CD4-positive, CD25-positive, alpha-beta regulatory T cell (primary cell): ENCODE results near the gene STAB2. TPM values are rescaled to one million over a fixed set of nuclear protein-coding genes. Genes with fewer than 3 reads are reported as not detected.

Experiments used
- ATAC-seq, 2 donors: fragments of 150-1000 bp; cut with Tn5 transposase; one replicate each; pipeline ENCODE4 v1.10.0; 2021; ENCODE audit warnings: low read depth in 2 of 2, moderate number of reproducible peaks in 2 of 2, moderate library complexity in 1 of 2
- DNase-seq, 3 donors: peaks; one replicate each; pipeline versions ENCODE4 v3.0.0 to v3.0.0-alpha.2; 2012 to 2022; ENCODE audit warnings: mixed read lengths in 1 of 3
- H3K27ac ChIP-seq: one replicate; pipeline ENCODE4 v1.7.0; 2013; ENCODE audit warnings: mild to moderate bottlenecking, low read length; ENCODE audit not compliant: insufficient read depth, poor library complexity, severe bottlenecking
- H3K27me3 ChIP-seq: one replicate; pipeline ENCODE4 v1.7.0; 2013; ENCODE audit warnings: low read length; ENCODE audit not compliant: control insufficient read depth, insufficient read depth
- H3K36me3 ChIP-seq: one replicate; pipeline ENCODE4 v1.7.0; 2013; ENCODE audit warnings: mild to moderate bottlenecking, low read length, moderate library complexity; ENCODE audit not compliant: control insufficient read depth, insufficient read depth
- H3K4me1 ChIP-seq: 2 replicates; pipeline ENCODE4 v1.7.0; 2013; ENCODE audit warnings: mild to moderate bottlenecking, low read length; ENCODE audit not compliant: insufficient read depth, control insufficient read depth, poor library complexity, severe bottlenecking
- H3K4me3 ChIP-seq: one replicate; pipeline ENCODE4 v1.7.0; 2013; ENCODE audit warnings: low read depth, mild to moderate bottlenecking, low read length, moderate library complexity
- H3K9me3 ChIP-seq, 2 experiments: 1 replicate in 1 of 2; 2 replicates in 1 of 2; pipeline ENCODE4 v1.7.0; 2013; ENCODE audit warnings: low read length in 2 of 2, mild to moderate bottlenecking in 1 of 2, moderate library complexity in 1 of 2; ENCODE audit not compliant: control insufficient read depth in 2 of 2
- H3K27ac Mint-ChIP-seq, 3 donors: one replicate each; pipeline ENCODE4 v1.8.0; 2020 to 2022; ENCODE audit warnings: mild to moderate bottlenecking in 3 of 3, mixed read lengths in 3 of 3, moderate library complexity in 2 of 3
- H3K27me3 Mint-ChIP-seq: one replicate; pipeline ENCODE4 v1.8.0; 2022; ENCODE audit warnings: mild to moderate bottlenecking, mixed read lengths
- H3K36me3 Mint-ChIP-seq: one replicate; pipeline ENCODE4 v1.8.0; 2020; ENCODE audit warnings: mixed read lengths
- H3K4me1 Mint-ChIP-seq, 4 donors: one replicate each; pipeline ENCODE4 v1.8.0; 2020 to 2022; ENCODE audit warnings: mixed read lengths in 4 of 4, mild to moderate bottlenecking in 1 of 4
- H3K4me3 Mint-ChIP-seq, 4 donors: one replicate each; pipeline ENCODE4 v1.8.0; 2020 to 2022; ENCODE audit warnings: mild to moderate bottlenecking in 4 of 4, mixed read lengths in 4 of 4, moderate library complexity in 3 of 4
- H3K9me3 Mint-ChIP-seq, 7 donors: one replicate each; pipeline ENCODE4 v1.8.0; 2020 to 2022; ENCODE audit warnings: mixed read lengths in 7 of 7, mild to moderate bottlenecking in 3 of 7, moderate library complexity in 2 of 7
- polyA plus RNA-seq, 4 donors: library from polyadenylated mRNA; unstranded; fragments of 300-500 nt; fragmentation: Illumina TruSeq; gene quantifications; one replicate each; pipeline ENCODE4 v1.2.3, GENCODE V29; 2021
- total RNA-seq: library from RNA; stranded (reverse); gene quantifications from one replicate; pipeline ENCODE4 v1.2.3, GENCODE V29; 2022

STAB2 gene
- total and polyA plus RNA-seq, 5 donors from 2014 or later, result not detected

DNA sequence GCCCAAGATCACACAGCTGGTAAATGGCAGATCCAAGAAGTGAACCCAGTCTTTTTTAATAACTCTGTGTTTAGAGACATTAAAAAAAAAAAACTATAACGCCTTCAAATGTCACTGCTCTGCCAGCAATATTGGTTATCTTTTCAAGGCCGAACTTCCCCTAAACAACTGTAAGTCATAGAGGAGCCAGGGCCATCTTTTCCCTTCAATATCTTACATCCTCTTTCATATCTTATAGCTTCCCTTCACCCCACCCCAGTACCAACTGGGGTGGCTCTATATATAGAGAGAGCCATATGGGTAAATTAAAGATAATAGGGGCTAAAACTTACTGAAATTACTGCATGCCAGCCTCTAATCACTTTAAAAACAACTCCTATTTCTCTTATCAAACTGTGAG is 100.2 kb downstream of the STAB2 start:
- H3K9me3 Mint-ChIP-seq, result no peaks in the 10 kb centered on the region
- no peak for ATAC-seq
- H3K4me1 Mint-ChIP-seq, result no peaks in the 10 kb centered on the region
- Histone ChIP-seq H3K9me3 (no peaks in the 10 kb centered on the region), H3K4me1 (no peaks in the 10 kb centered on the region), H3K27ac (no peak overlapping the region), H3K36me3 (no peaks in the 10 kb centered on the region), H3K27me3 (no peaks in the 10 kb centered on the region), H3K4me3 (no peak overlapping the region)
- H3K36me3 Mint-ChIP-seq, result peaks cover 3% of the 10 kb centered on the region
- H3K27ac Mint-ChIP-seq, result no peak overlapping the region
- no peak for DNase-seq
- H3K27me3 Mint-ChIP-seq, result no peaks in the 10 kb centered on the region
- H3K4me3 Mint-ChIP-seq, result no peak overlapping the region

DNA sequence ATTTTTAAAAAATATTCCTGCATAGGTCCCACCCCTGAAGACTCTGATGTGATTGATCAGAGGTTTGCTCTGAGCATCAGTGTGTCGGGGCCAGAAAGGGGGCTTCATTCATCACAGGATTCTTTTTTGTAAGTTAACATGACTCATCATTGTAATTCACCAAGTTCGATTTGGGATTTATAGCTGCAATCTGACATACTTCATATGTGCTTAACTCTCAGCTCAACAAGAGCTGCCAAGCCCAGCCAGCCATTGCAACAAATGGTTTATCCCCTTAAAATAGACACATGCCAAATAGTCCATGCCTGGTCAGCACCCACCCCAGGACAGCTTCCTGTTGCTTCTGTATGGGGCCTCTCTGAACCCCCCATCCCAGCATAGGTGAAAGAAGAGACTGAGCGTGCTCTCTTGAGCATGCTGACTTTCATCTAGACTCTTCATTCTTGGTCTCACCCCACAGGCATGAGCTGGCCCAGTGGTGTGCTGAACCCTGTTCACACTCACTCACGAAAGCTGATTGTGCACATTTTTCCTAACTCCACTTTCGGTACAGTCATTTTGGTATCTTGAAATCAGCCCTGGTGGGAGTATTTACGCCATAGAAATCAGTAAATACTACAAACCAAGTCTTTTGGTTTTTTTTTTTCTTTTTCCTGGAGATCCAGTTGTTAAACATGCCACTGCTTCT is 101.4 kb downstream of the STAB2 start:
- DNase-seq, result no peak
- no peak overlapping the region for H3K4me3 Mint-ChIP-seq

DNA sequence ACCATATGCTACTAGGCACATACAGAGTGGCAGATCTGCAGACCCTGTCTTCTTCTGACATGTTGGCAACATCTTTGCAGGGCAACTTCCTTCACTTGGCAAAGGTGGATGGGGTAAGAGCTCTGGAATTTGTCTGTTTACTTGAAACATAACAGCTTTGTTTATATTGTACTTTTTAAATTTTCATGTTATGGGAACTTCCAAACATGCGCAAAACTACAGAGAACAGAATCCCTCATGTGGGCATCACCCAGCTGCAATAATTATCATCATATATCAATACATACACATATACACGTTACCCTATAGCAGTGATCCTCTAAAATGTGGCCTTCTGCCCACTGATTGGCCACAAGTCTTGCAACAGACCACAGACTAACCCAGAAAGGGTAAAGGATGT is 103.4 kb downstream of the STAB2 start:
- Mint-ChIP-seq H3K27ac (no peak overlapping the region), H3K4me3 (no peak overlapping the region), H3K4me1 (no peaks in the 10 kb centered on the region), H3K36me3 (peaks cover 3% of the 10 kb centered on the region), H3K9me3 (no peaks in the 10 kb centered on the region), H3K27me3 (peaks cover 12% of the 10 kb centered on the region)
- no peaks in the 10 kb centered on the region for H3K27me3 ChIP-seq
- no peak overlapping the region for H3K4me3 ChIP-seq
- no peaks in the 10 kb centered on the region for H3K4me1 ChIP-seq
- H3K9me3 ChIP-seq, result no peaks in the 10 kb centered on the region
- no peak overlapping the region for H3K27ac ChIP-seq
- H3K36me3 ChIP-seq, result no peaks in the 10 kb centered on the region
- ATAC-seq (no peak), DNase-seq (no peak)

More for the DNA sequence above, 101.4 kb downstream of the STAB2 start:
- H3K27ac Mint-ChIP-seq, result no peak overlapping the region
- H3K36me3 Mint-ChIP-seq, result peaks cover 3% of the 10 kb centered on the region
- H3K36me3 ChIP-seq, result no peaks in the 10 kb centered on the region
- H3K27me3 ChIP-seq, result no peaks in the 10 kb centered on the region
- H3K4me3 ChIP-seq, result no peak overlapping the region
- no peak for ATAC-seq
- H3K9me3 Mint-ChIP-seq, result no peaks in the 10 kb centered on the region
- no peaks in the 10 kb centered on the region for H3K4me1 Mint-ChIP-seq
- H3K4me1 ChIP-seq, result no peaks in the 10 kb centered on the region
- H3K27ac ChIP-seq, result no peak overlapping the region
- H3K9me3 ChIP-seq, result no peaks in the 10 kb centered on the region
- H3K27me3 Mint-ChIP-seq, result peaks cover 4% of the 10 kb centered on the region

DNA sequence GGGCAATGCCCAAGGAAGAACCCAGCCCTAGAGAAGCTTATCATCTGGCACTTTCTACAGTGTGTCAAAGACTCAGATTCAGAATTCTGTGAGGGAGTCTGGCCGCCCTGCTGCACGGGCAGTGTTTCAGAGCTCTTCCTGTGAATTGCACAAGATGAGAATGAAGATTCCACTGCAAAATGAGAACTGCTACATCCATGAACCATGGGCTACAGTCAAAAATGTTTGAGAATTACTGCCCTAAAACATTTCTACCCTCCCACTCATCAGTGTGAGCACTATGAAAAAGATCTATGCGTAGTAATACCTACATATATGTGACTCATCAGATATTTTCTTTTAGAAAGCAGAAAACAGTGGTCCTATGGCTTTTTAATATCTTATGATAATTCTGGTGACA is 104.0 kb downstream of the STAB2 start:
- ATAC-seq (no peak), DNase-seq (no peak)
- Histone ChIP-seq H3K4me3 (no peak overlapping the region), H3K4me1 (no peaks in the 10 kb centered on the region), H3K36me3 (no peaks in the 10 kb centered on the region), H3K27me3 (no peaks in the 10 kb centered on the region), H3K27ac (no peak overlapping the region), H3K9me3 (no peaks in the 10 kb centered on the region)
- peaks cover 3% of the 10 kb centered on the region for H3K36me3 Mint-ChIP-seq
- H3K9me3 Mint-ChIP-seq, result no peaks in the 10 kb centered on the region
- H3K4me1 Mint-ChIP-seq, result no peaks in the 10 kb centered on the region
- peaks cover 12% of the 10 kb centered on the region for H3K27me3 Mint-ChIP-seq
- no peak overlapping the region for H3K4me3 Mint-ChIP-seq
- no peak overlapping the region for H3K27ac Mint-ChIP-seq

DNA sequence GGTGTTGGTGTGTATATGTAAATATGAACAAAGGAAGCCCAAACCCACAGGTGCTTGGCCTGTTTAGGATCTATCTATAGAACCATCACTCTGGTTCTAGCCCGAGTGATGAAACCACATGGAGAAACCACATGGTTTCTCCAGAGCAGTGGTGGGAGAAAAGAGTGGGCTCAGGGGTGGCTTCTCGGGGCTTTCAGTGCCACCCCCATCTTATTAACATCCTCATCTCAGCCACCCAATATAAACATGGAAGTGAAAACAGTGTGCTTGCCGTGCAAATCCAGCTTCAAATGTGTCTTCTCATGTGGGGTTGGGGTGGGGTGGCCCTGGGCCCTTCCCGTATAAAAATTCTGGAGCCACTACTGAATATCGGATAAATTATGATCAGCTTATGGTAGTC is 109.0 kb downstream of the STAB2 start:
- Histone ChIP-seq H3K36me3 (no peaks in the 10 kb centered on the region), H3K27me3 (peaks cover 2% of the 10 kb centered on the region), H3K27ac (no peak overlapping the region), H3K4me1 (no peaks in the 10 kb centered on the region), H3K9me3 (no peaks in the 10 kb centered on the region), H3K4me3 (no peak overlapping the region)
- ATAC-seq, result no peak
- no peak overlapping the region for H3K27ac Mint-ChIP-seq
- H3K27me3 Mint-ChIP-seq, result peaks cover 20% of the 10 kb centered on the region
- H3K36me3 Mint-ChIP-seq, result no peaks in the 10 kb centered on the region
- peaks cover 0 to 2% (median 0%) of the 10 kb centered on the region in 7 donors for H3K9me3 Mint-ChIP-seq
- no peak overlapping the region for H3K4me3 Mint-ChIP-seq
- H3K4me1 Mint-ChIP-seq, result no peaks in the 10 kb centered on the region
- no peak for DNase-seq

DNA sequence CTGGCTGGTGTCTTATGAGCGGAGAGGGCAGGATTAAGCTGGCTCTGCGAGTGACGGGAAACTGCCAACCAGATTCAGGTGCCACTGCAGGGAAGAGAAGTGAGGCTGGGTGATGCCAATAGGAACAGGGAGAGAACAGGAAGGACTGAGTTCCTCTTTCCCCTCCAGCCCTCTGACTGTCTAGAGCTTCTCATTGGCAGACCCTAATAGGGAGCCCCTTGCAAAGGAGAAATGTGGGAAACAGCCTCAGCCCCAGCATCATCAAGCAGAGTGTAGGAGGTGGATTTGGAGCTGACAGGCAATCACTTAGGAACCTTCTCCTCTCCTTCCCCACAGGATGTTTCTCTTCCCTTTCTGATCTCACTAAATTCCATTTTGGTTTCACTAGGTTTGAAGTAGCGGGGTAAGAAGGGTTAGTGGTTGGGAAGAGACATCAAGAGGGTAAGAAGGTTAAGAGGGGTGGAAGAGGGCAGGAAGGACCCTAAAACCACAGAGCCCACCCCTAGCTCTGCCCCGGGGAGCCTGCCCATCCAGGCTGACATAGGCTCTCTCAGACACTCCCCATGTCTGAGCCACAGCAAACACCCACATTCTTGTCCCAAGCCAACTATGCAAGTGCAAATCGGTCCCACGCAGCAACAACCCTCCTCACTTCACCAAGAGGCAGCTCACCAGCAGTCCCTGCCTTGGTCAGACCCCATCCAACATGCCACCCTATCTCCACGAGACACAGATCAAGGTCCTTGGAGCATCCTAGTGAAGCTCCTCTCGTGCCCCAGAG is 111.1 kb downstream of the STAB2 start:
- H3K27me3 Mint-ChIP-seq, result peaks cover 18% of the 10 kb centered on the region
- no peak overlapping the region for H3K4me3 Mint-ChIP-seq
- no peak overlapping the region for H3K4me3 ChIP-seq
- ATAC-seq (no peak), DNase-seq (no peak)
- no peaks in the 10 kb centered on the region for H3K9me3 ChIP-seq
- no peaks in the 10 kb centered on the region for H3K36me3 ChIP-seq
- no peak overlapping the region for H3K27ac Mint-ChIP-seq
- H3K36me3 Mint-ChIP-seq, result no peaks in the 10 kb centered on the region
- H3K4me1 Mint-ChIP-seq, result no peaks in the 10 kb centered on the region
- no peaks in the 10 kb centered on the region for H3K4me1 ChIP-seq
- H3K9me3 Mint-ChIP-seq, result peaks cover 0 to 3% (median 0%) of the 10 kb centered on the region in 7 donors
- H3K27ac ChIP-seq, result no peak overlapping the region
- H3K27me3 ChIP-seq, result peaks cover 2% of the 10 kb centered on the region

DNA sequence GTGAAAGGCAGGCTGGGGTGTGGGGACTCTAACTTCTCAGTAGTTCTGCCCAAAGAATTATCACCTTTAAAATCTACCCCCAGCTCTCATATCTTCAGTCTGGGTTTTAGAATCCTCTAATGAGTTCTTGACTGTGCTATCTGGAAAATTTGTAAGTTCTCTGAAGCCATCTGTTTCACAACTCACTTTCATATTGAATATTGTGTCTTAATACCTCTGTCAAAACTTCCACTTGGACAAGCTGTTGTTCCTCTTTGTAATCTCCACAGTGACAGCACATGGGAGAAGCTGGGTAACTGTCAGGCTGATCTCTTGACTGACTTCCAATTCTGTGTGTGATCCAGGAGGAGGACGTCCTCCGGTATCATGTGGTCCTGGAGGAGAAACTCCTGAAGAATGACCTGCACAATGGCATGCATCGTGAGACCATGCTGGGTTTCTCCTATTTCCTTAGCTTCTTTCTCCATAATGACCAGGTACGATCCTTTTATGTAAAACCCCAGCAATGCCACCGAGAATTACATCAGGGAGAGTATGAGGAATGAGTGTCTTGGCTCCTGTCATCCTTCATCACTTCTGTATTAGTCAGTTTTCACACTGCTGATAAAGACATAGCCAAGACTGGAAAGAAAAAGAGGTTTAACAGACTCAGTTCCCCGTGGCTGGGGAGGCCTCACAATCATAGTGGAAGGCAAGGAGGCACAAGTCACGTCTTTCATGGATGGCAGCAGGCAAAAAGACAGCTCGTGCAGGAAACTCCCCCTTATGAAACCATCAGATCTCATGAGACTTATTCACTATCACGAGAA is 111.9 kb downstream of the STAB2 start:
- H3K27ac Mint-ChIP-seq, result no peak overlapping the region
- no peaks in the 10 kb centered on the region for H3K9me3 ChIP-seq
- ATAC-seq (no peak), DNase-seq (no peak)
- H3K27ac ChIP-seq, result no peak overlapping the region
- peaks cover 2% of the 10 kb centered on the region for H3K27me3 ChIP-seq
- no peaks in the 10 kb centered on the region for H3K4me1 Mint-ChIP-seq
- H3K4me3 ChIP-seq, result no peak overlapping the region
- peaks cover 0 to 3% (median 0%) of the 10 kb centered on the region in 7 donors for H3K9me3 Mint-ChIP-seq
- peaks cover 15% of the 10 kb centered on the region for H3K27me3 Mint-ChIP-seq
- no peaks in the 10 kb centered on the region for H3K36me3 ChIP-seq
- no peak overlapping the region for H3K4me3 Mint-ChIP-seq
- H3K4me1 ChIP-seq, result no peaks in the 10 kb centered on the region
- H3K36me3 Mint-ChIP-seq, result no peaks in the 10 kb centered on the region
